Endothelial cell of umbilical vein (primary cell): ENCODE results near the gene TMEM182.

Experiments used
- CTCF ChIP-seq, 2 donors: IDR thresholded peaks; 1 replicate in 1 of 2; 2 replicates in 1 of 2; pipeline ENCODE4 v1.5.1; 2011; ENCODE audit warnings: low read length in 2 of 2, mild to moderate bottlenecking in 2 of 2, moderate library complexity in 2 of 2, control low read depth in 1 of 2, inconsistent platforms in 1 of 2, low read depth in 1 of 2; ENCODE audit not compliant: insufficient read depth in 1 of 2; ENCODE audit errors: extremely low read depth in 1 of 2
- EZH2 ChIP-seq: IDR thresholded peaks from 2 replicates; pipeline ENCODE4 v1.6.1; 2012; ENCODE audit warnings: borderline replicate concordance, low read depth, mild to moderate bottlenecking, moderate library complexity, low read length, inconsistent platforms; ENCODE audit not compliant: severe bottlenecking
- FOS ChIP-seq: IDR thresholded peaks from 2 replicates; pipeline ENCODE4 v1.6.1; 2011; ENCODE audit warnings: mild to moderate bottlenecking, low read length, moderate library complexity, borderline replicate concordance; ENCODE audit not compliant: insufficient read depth
- GATA2 ChIP-seq: IDR thresholded peaks from 2 replicates; pipeline ENCODE4 v1.7.0; 2011; ENCODE audit warnings: low read depth, mild to moderate bottlenecking, moderate library complexity, mixed read lengths, low read length; ENCODE audit not compliant: insufficient read length, insufficient read depth
- JUN ChIP-seq: IDR thresholded peaks from 2 replicates; pipeline ENCODE4 v1.6.1; 2011; ENCODE audit warnings: borderline replicate concordance, low read depth; ENCODE audit not compliant: insufficient read length, insufficient read depth
- MAX ChIP-seq: IDR thresholded peaks from 2 replicates; pipeline ENCODE4 v1.6.1; 2011; ENCODE audit not compliant: insufficient read depth, insufficient read length
- MYC ChIP-seq: IDR thresholded peaks from one replicate; pipeline ENCODE4 v1.6.1; 2011; ENCODE audit warnings: mild to moderate bottlenecking, low read depth, low read length
- POLR2A ChIP-seq: IDR thresholded peaks from 2 replicates; pipeline ENCODE4 v1.6.1; 2012; ENCODE audit warnings: low read depth, mild to moderate bottlenecking, control low read depth, low read length
- POLR2AphosphoS5 ChIP-seq: IDR thresholded peaks from 2 replicates; pipeline ENCODE4 v1.6.1; 2012; ENCODE audit warnings: low read depth, mild to moderate bottlenecking, control low read depth, low read length, moderate library complexity; ENCODE audit not compliant: insufficient read depth

- TF ChIP-seq CTCF (IDR thresholded peaks at IDR 0.05; ENCODE audit: extremely low read depth in 1 of 2, insufficient read depth in 1 of 2, low read depth in 1 of 2, low read length in 2 of 2) (no peak), EZH2 (no peak), POLR2A (no peak), JUN (no peak), FOS (no peak), POLR2AphosphoS5 (no peak), MYC (no peak), MAX (no peak), GATA2 (no peak)
These were observed 82.1 kb downstream of the TMEM182 start for GRCh38 chr2:102843764-102844443.
